Measurements from ENCODE around the gene SIGLEC7. TPM values are rescaled to one million over a fixed set of nuclear protein-coding genes. Genes with fewer than 3 reads are reported as not detected.
A peak's percentile ranks its signal among the peaks of the same experiment; 100 is the strongest.

SIGLEC7 gene
- total RNA-seq, 1 donor from 2014 or later = not detected

GRCh38 chr19:51181377-51181912 is 39.3 kb downstream of the SIGLEC7 start:
- Mint-ChIP-seq H3K4me1 (no peaks in the 10 kb centered on the region), H3K36me3 (ENCODE audit: low read depth) (no peaks in the 10 kb centered on the region), H3K27ac (no peak overlapping the region), H3K4me3 (no peak overlapping the region), H3K9me3 (no peaks in the 10 kb centered on the region), H3K27me3 (peaks cover 13% of the 10 kb centered on the region)
- intact Hi-C loops (cut with micrococcal nuclease) = no loop called here
- DNase-seq = no peak

DNA sequence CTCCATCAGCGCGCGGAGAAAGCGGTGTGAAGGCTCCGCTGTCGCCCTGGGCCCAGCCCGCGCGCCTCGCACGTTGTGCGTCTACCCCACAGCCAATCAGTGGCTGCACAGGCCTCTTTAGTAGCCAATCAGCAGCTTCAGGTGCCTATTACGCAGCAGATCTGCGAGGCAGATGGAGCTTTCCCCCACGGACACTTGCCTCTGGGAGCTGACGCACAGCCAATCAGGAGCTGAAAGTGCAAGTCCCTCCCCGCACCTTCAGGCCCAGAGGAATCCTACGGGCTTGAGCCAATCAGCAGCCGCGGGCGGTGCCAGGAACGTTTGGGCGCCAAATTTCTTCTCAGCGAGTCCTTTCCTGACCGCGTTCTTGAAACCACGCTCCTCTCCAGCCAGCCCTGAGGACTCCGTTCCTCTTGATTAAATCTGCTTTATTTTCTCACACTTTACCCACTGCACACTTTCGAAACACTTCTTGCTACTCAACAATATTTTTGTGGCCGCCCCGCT is 39.9 kb downstream of the SIGLEC7 start:
- Mint-ChIP-seq H3K4me1 (no peaks in the 10 kb centered on the region), H3K36me3 (ENCODE audit: low read depth) (no peaks in the 10 kb centered on the region), H3K9me3 (no peaks in the 10 kb centered on the region), H3K27me3 (peaks cover 13% of the 10 kb centered on the region), H3K4me3 (peak overlapping the region; percentile 58), H3K27ac (no peak overlapping the region)
- DNase-seq = no peak
- intact Hi-C loops (cut with micrococcal nuclease) = no loop called here

GRCh38 chr19:51183629-51184028 is 41.5 kb downstream of the SIGLEC7 start:
- Mint-ChIP-seq H3K36me3 (ENCODE audit: low read depth) (no peaks in the 10 kb centered on the region), H3K4me3 (no peak overlapping the region), H3K4me1 (no peaks in the 10 kb centered on the region), H3K27ac (no peak overlapping the region), H3K27me3 (peaks cover 10% of the 10 kb centered on the region), H3K9me3 (no peaks in the 10 kb centered on the region)
- no peak for DNase-seq
- intact Hi-C loops (cut with micrococcal nuclease) = no loop called here

GRCh38 chr19:51185069-51185867 is 43.2 kb downstream of the SIGLEC7 start:
- Mint-ChIP-seq H3K9me3 (no peaks in the 10 kb centered on the region), H3K36me3 (ENCODE audit: low read depth) (no peaks in the 10 kb centered on the region), H3K4me1 (no peaks in the 10 kb centered on the region), H3K4me3 (no peak overlapping the region), H3K27ac (no peak overlapping the region), H3K27me3 (peaks cover 10% of the 10 kb centered on the region)
- intact Hi-C loops (cut with micrococcal nuclease) = no loop called here
- DNase-seq = no peak

DNA sequence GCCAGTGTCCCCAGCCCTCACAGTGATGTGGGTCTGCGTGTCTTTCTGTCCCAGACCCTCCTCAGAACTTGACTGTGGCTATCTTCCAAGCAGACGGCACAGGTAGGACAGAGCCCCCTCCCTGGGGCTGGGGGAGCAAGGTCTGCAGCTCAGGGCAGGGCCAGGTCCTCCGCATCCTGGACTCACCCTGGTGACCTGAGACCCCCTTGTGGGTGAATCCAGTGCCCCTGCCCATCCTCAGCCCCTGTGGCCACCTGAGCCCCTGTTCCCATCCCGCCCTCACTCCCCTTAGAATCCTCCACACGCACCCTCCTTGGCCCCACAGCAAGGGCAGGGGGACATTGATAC is 43.7 kb downstream of the SIGLEC7 start:
- Mint-ChIP-seq H3K9me3 (no peaks in the 10 kb centered on the region), H3K36me3 (ENCODE audit: low read depth) (no peaks in the 10 kb centered on the region), H3K27me3 (peaks cover 10% of the 10 kb centered on the region), H3K4me3 (no peak overlapping the region), H3K4me1 (no peaks in the 10 kb centered on the region), H3K27ac (no peak overlapping the region)
- DNase-seq = no peak
- intact Hi-C loops (cut with micrococcal nuclease) = no loop called here

DNA sequence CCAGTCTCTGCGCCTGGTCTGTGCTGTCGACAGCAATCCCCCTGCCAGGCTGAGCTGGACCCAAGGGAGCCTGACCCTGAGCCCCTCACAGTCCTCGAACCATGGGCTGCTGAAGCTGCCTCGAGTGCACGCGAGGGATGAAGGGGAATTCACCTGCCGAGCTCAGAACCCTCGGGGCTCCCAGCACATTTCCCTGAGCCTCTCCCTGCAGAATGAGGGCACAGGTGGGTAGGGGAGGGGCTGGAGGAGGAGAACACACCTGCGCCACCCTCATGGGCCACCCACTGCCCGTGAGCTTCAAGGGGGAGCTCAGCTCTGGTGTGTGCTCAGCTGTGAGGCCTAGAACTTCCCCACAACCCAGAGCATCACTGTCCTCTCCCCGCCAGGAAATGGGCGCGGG is 44.2 kb downstream of the SIGLEC7 start:
- Mint-ChIP-seq H3K27me3 (peaks cover 10% of the 10 kb centered on the region), H3K4me3 (no peak overlapping the region)

DNA sequence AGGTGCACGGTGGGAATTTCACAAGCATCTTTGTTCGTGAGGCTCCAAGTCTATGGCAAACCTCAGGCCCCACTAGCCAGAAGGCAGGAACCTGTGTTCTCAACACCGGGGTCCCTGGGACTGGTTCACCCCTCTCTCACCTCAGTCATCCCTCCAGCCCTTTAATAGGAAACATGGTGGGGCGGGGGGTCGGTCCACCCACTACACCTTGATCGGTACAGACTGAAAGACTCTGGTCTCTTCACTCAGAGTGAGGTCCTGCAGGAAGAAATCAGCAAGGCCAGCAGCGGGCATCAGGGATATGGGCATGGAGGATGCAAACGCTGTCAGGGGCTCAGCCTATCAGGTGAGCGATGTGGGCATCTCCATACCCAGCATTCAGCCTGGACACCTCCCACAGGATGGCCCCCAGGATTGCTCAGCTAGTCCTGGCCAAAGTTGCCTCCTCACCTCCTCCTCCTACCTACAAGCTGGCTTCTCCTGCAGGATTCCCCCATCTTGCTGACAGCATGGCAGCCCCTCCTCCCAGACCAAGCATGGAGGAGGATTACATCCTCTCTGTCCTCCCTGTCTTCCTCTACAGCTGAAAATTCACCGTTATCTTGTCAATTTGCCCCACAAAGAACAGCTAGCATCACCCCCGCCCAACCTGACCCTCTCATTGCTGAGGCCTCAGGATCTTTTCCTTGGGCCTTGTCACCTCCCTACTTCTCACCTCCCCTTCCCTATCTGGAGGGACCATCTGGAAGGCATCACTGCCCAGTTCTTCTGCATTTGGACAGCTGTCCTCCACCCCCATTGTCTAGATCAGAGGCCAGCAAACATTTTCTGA is 45.5 kb downstream of the SIGLEC7 start:
- DNase-seq = no peak
- H3K4me1 Mint-ChIP-seq = no peaks in the 10 kb centered on the region
- H3K9me3 Mint-ChIP-seq = no peaks in the 10 kb centered on the region
- intact Hi-C loops (cut with micrococcal nuclease) = no loop called here
- H3K4me3 Mint-ChIP-seq = no peak overlapping the region
- H3K27ac Mint-ChIP-seq = no peak overlapping the region
- peaks cover 10% of the 10 kb centered on the region for H3K27me3 Mint-ChIP-seq
- no peaks in the 10 kb centered on the region for H3K36me3 Mint-ChIP-seq (ENCODE audit: low read depth)

More for the DNA sequence above, 44.2 kb downstream of the SIGLEC7 start:
- no peaks in the 10 kb centered on the region for H3K36me3 Mint-ChIP-seq (ENCODE audit: low read depth)
- no peak overlapping the region for H3K27ac Mint-ChIP-seq
- H3K9me3 Mint-ChIP-seq = no peaks in the 10 kb centered on the region
- H3K4me1 Mint-ChIP-seq = no peaks in the 10 kb centered on the region
- DNase-seq = no peak
- intact Hi-C loops (cut with micrococcal nuclease) = no loop called here

DNA sequence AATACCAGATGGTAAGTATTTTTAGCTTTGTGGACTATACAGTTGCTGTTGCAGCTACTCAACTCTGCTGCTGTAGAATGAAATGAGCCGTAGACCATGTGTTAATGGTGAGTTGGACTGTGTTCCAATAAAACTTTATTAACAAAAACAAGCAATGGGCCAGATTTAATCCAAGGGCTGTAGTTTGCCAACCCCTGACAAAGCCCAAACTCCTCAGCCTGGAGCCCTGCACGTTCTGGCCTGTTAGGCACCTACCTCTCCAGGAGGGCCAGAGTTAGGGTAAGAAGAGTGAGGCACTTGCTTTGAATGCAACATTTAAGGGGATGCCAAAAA is 46.1 kb downstream of the SIGLEC7 start:
- Mint-ChIP-seq H3K36me3 (ENCODE audit: low read depth) (no peaks in the 10 kb centered on the region), H3K4me1 (no peaks in the 10 kb centered on the region), H3K4me3 (no peak overlapping the region), H3K9me3 (no peaks in the 10 kb centered on the region), H3K27me3 (peaks cover 10% of the 10 kb centered on the region), H3K27ac (no peak overlapping the region)
- no peak for DNase-seq
- intact Hi-C loops (cut with micrococcal nuclease) = no loop called here

DNA sequence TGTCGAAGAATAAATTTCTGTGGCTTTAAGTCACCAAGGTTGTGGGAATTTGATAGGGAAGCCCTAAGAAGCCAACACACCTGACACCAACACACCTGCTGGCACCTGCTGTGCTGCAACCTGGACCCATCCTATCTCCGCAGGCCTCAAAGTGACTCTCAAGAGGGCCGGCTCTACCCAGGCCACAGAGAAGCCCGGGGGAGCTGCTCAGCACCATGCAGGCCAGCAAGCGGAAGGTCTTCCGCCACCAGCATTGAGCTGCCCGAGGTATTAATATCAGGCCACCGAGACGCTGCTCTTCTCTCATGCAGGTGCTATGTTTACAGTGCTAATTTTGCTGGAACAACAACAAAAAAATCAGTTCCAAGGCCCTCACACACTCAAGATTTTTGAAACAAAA is 50.6 kb downstream of the SIGLEC7 start:
- Mint-ChIP-seq H3K4me3 (no peak overlapping the region), H3K4me1 (peaks cover 5% of the 10 kb centered on the region), H3K27ac (no peak overlapping the region), H3K27me3 (no peaks in the 10 kb centered on the region), H3K36me3 (ENCODE audit: low read depth) (no peaks in the 10 kb centered on the region), H3K9me3 (no peaks in the 10 kb centered on the region)
- no peak for DNase-seq
- intact Hi-C loops (cut with micrococcal nuclease) = no loop called here

- Mint-ChIP-seq H3K27ac (no peak overlapping the region), H3K9me3 (no peaks in the 10 kb centered on the region), H3K36me3 (ENCODE audit: low read depth) (no peaks in the 10 kb centered on the region), H3K4me3 (no peak overlapping the region), H3K27me3 (no peaks in the 10 kb centered on the region), H3K4me1 (peaks cover 5% of the 10 kb centered on the region)
- intact Hi-C loops (cut with micrococcal nuclease) = no loop called here
- DNase-seq = no peak
Observed at GRCh38 chr19:51194527-51195315, 52.6 kb downstream of the SIGLEC7 start.

- Mint-ChIP-seq H3K9me3 (no peaks in the 10 kb centered on the region), H3K36me3 (ENCODE audit: low read depth) (no peaks in the 10 kb centered on the region), H3K4me3 (no peak overlapping the region)
Observed at GRCh38 chr19:51195316-51195586, 53.1 kb downstream of the SIGLEC7 start.

GRCh38 chr19:51195616-51196015 is 53.5 kb downstream of the SIGLEC7 start:
- Mint-ChIP-seq H3K27ac (no peak overlapping the region), H3K4me3 (no peak overlapping the region), H3K4me1 (peaks cover 5% of the 10 kb centered on the region), H3K27me3 (no peaks in the 10 kb centered on the region), H3K36me3 (ENCODE audit: low read depth) (no peaks in the 10 kb centered on the region), H3K9me3 (no peaks in the 10 kb centered on the region)
- DNase-seq = no peak
- intact Hi-C loops (cut with micrococcal nuclease) = no loop called here

More at GRCh38 chr19:51195316-51195586, 53.1 kb downstream of the SIGLEC7 start:
- Mint-ChIP-seq H3K27me3 (no peaks in the 10 kb centered on the region), H3K27ac (no peak overlapping the region), H3K4me1 (peaks cover 5% of the 10 kb centered on the region)
- no peak for DNase-seq
- intact Hi-C loops (cut with micrococcal nuclease) = no loop called here

GRCh38 chr19:51196181-51196580 is 54.1 kb downstream of the SIGLEC7 start:
- no peak overlapping the region for H3K27ac Mint-ChIP-seq
- intact Hi-C loops (cut with micrococcal nuclease) = no loop called here
- H3K27me3 Mint-ChIP-seq = no peaks in the 10 kb centered on the region
- H3K9me3 Mint-ChIP-seq = no peaks in the 10 kb centered on the region
- peaks cover 5% of the 10 kb centered on the region for H3K4me1 Mint-ChIP-seq
- no peaks in the 10 kb centered on the region for H3K36me3 Mint-ChIP-seq (ENCODE audit: low read depth)
- no peak for DNase-seq
- no peak overlapping the region for H3K4me3 Mint-ChIP-seq

GRCh38 chr19:51198641-51199040 is 56.5 kb downstream of the SIGLEC7 start:
- Mint-ChIP-seq H3K27me3 (peaks cover 7% of the 10 kb centered on the region), H3K27ac (no peak overlapping the region)

More at GRCh38 chr19:51198641-51199040, 56.5 kb downstream of the SIGLEC7 start:
- Mint-ChIP-seq H3K36me3 (ENCODE audit: low read depth) (no peaks in the 10 kb centered on the region), H3K4me1 (peaks cover 5% of the 10 kb centered on the region), H3K4me3 (no peak overlapping the region), H3K9me3 (no peaks in the 10 kb centered on the region)
- intact Hi-C loops (cut with micrococcal nuclease) = no loop called here
- no peak for DNase-seq

Measured in activated CD4-positive, alpha-beta T cell treated with anti-CD3 and anti-CD28 coated beads, Interleukin-2, amount 10 ng/mL, durations not matched to agents 24 days and 14 days (primary cell).